Gastrocnemius medialis (tissue), 4 donors: ENCODE measurements around the gene CDH8.

Source experiments
- CTCF ChIP-seq, 5 experiments: fragments of 450-650 bp in 3 of 5; fragments of 200-600 bp in 2 of 5; sonication (generic) in 2 of 5; IDR thresholded peaks in 4 of 5; conservative IDR thresholded peaks in 1 of 5; 1 replicate in 4 of 5; 2 replicates in 1 of 5; pipeline ENCODE4 v1.5.1; 2016 to 2019; ENCODE audit warnings: antibody characterized with exemption in 5 of 5, mild to moderate bottlenecking in 3 of 5, moderate library complexity in 3 of 5
- POLR2A ChIP-seq, 2 donors: fragments of 450-650 bp; IDR thresholded peaks; one replicate each; pipeline ENCODE4 v1.6.1; 2017; ENCODE audit warnings: antibody characterized with exemption in 2 of 2, mild to moderate bottlenecking in 2 of 2, moderate library complexity in 2 of 2

DNA sequence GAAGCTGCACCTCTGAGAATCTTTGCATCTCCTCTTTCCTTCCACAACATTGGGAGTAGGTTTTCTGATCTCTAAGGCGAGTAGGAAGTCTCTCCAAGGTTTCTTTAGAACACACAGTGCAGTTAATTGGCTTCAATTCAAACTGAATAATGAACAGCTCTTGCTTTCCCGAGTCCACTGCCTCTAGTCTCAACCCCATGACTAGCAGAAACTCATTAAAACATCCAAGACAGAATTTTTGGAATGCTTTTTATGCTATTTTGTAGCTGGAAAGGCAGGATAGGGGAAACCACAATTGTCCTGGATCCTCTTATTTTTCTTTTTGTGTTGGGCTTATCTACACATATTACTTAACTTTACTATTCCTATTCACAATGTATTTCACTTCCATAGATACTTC is 206.6 kb downstream of the CDH8 start:
- TF ChIP-seq CTCF (IDR thresholded peaks at IDR 0.05 in 4 of 5, conservative IDR thresholded peaks at IDR 0.05 in 1 of 5), result no peak
- no peak for TF ChIP-seq POLR2A (IDR thresholded peaks at IDR 0.05)
